HG02678 (cell line): Measurements from ENCODE around the gene ENTREP3.

Experiments used
- ATAC-seq: cut with Tn5 transposase; IDR thresholded peaks from one replicate; pipeline ENCODE4 v1.9.1; 2021; ENCODE audit warnings: mild to moderate bottlenecking, moderate library complexity; ENCODE audit not compliant: unreplicated experiment

Gene ENTREP3

DNA sequence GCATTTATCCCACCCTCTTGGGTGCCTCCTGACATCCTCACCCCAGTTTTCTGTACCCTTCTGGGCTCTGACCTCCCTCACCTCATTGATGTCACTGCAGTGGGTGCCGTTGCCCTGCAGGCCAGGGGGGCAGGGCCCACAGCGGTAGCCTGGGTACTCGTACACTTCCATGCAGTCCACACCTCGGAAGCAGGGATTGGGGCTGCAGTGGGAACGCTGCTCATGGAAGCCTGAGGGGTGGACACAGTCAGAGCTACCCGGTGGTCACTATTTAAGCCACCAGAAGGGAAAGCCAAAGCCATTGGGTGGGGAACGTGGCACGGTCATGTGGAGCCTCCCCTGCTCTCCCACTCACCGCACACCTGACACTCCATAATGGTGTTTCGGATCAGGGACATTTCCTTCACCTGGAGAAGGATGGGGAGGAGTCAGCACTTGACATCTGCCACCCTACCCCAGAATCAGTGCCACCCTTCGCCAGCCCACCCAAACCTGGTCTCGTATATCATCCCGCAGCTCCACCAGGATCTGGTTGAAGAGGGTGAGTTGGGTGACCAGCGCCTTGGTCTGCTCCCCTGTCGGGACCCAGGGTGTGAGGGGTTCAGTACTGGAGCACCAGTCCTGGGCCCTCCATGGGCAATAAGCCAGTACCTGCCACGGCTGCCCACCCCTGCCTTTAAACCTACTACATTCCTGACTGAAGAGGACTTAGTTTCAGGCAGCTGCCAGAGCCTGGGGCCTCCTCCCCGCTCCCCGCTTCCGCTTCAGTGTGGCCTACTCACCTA lies 52.4 kb downstream of the ENTREP3 start:
- no peak for ATAC-seq

DNA sequence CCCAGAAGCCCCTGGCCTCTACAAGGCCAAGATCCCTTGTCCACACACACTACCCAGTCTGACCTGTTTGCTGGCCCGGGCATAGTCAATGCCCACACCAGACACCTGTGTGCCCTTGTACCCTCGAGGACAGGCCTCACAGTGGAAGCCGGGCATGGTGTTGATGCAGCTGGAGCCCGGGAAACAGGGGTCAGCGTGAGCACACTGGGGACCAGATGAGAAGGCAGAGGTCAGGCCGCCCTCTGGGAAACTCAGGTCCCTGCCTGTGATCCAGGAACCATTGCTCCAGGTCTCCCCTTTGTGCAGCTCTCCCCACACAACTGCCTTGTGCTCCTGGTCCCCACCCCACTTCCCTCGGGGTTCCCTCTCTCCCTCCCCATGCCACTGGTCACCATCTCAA lies 53.1 kb downstream of the ENTREP3 start:
- no peak for ATAC-seq

DNA sequence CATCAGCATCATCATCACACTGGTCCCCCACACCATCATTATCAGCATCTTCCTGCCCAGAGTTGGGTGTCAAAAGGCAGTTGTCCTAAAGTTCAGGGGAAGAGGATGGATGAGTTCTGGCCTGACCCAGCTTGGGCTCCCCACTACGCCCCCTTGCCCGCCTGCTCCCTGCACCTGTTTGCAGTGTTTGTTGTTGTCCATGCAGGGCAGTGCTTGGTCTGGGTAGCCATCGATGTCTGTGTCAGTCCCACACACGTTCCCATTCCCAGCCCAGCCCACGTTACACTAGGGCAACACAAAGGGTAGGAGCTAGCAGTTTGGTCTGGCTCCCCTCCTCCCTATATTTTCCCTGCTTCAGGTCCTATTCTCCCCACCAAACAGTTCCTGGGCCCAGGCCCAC lies 54.4 kb downstream of the ENTREP3 start:
- ATAC-seq, result no peak

DNA sequence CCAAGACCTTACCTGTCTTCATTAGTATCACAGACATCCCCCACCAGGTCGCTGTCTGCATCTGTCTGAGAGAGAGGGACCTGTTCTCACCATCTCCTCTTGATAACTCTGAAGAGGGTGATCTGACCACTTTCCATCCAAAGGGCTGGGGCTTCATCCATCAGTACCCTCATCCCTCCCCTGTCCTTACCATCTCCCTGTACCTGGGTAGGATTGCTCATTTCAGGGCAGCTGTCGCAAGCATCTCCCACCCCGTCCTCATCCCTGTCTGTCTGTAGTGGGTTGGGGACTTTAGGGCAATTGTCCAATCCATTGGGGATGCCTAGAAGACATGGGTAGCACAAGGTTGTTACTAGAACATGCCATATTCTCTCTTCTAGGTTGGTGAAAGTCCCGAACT lies 55.5 kb downstream of the ENTREP3 start:
- ATAC-seq, result no peak

GRCh38 chr1:155198547-155198906 lies 56.8 kb downstream of the ENTREP3 start:
- no peak for ATAC-seq

DNA sequence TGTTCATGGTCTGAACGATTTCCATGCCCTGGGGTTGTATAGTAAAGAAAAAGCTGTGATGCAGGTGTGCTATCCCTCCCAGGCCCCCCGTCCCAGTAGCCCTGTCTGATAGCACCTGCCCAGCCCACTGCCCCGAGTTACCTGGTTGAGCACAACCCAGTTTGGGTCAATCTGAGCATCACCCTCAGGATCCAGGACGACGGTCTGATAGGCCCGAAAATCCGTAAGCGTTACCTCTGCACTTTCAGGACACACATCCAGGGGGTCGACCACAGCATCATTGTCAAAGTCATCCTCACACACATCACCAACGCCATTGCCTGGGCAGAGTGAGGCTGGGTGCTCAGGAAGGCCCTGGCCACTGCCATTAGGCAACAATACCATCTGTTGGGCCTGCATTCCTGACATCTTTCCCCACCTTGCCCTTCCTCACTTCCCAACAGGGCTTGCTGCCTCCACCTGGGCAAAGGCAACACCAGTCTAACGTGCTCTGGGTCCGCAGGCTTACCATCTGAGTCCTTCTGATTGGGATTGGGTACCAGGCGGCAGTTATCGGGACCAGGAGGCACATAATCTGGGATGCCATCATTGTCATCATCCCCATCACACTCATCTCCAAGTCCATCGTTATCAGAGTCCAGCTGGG lies 57.3 kb downstream of the ENTREP3 start:
- no peak for ATAC-seq
